ENCODE data around the gene KRTAP10-7.

DNA sequence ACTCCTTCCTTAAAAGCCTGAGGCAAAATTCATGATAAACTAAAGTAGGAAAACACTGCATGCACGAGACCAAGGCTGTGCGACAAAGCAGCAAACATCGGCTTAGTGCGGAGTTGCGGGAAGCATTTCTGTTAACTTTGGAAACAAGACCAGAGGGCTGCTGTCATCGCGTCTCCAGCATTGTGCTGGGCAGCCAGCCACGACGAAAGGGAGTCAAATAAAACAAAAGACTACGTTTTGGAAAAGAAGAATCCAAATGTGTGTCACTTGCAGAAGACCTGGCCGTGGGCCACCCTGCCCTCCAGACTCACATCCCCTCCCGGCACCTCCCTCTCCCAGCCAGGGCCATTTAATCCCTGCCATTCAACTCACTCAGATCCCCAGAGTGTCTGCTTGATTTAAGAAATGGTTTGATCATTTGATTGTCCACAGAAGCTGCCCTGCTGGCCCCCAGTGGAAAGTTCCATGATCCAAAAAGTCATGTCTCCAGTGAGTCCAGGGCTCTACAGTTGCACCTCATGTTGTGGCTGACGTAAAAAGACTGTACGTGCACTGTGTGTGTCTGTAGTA is 43.4 kb downstream of the KRTAP10-7 start:
- TF ChIP-seq CTCF (IDR thresholded peaks at IDR 0.05) (no peak), ZFX (IDR thresholded peaks at IDR 0.05; ENCODE audit: borderline replicate concordance) (no peak)

Measured in 22Rv1 (cell line).